ENCODE measurements around the gene CENPB.

DNA sequence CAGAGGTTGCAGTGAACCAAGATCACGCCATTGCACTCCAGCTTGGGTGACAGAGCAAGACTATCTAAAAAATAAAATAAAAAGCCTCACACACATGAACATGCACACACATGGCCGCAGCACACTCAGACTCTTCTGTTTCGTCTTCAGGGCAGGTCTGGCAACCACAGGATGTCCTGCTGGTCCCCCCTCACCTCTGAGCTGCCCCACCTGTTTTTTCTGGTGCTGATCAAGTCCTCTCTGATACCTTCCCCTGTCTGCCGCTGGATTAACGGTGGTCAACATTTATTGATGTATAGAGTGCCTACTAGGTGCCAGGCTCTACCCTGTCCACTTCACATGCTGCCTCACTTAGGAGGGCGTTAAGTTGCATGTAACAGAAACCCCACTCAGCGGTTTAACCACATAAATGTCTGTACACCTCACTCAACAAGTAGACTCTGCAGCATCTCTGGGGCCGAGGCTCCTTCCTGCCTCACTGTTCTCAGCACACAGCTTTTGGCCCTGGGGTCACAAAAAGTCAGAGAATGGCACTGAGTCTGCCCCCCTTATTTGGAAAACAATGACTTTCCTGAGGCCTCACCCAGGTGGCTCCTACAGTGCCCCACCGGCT is 29.3 kb upstream of the CENPB start:
- TF ChIP-seq POLR2A (IDR thresholded peaks at IDR 0.05) = no peak
- TF ChIP-seq, protein P1, sequence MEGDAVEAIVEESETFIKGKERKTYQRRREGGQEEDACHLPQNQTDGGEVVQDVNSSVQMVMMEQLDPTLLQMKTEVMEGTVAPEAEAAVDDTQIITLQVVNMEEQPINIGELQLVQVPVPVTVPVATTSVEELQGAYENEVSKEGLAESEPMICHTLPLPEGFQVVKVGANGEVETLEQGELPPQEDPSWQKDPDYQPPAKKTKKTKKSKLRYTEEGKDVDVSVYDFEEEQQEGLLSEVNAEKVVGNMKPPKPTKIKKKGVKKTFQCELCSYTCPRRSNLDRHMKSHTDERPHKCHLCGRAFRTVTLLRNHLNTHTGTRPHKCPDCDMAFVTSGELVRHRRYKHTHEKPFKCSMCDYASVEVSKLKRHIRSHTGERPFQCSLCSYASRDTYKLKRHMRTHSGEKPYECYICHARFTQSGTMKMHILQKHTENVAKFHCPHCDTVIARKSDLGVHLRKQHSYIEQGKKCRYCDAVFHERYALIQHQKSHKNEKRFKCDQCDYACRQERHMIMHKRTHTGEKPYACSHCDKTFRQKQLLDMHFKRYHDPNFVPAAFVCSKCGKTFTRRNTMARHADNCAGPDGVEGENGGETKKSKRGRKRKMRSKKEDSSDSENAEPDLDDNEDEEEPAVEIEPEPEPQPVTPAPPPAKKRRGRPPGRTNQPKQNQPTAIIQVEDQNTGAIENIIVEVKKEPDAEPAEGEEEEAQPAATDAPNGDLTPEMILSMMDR (IDR thresholded peaks at IDR 0.05) = no peak
